HAP-1 (cell line): ENCODE measurements around the gene GPHA2.
A peak's percentile ranks its signal among the peaks of the same experiment; 100 is the strongest.

Experiments used
- DNase-seq, 2 experiments: peaks; one replicate each; pipeline ENCODE4 v3.0.0-alpha.2; 2016 to 2020; ENCODE audit warnings: low spot score in 2 of 2
- H3K27me3 ChIP-seq: fragments of 250-450 bp; sonication (Bioruptor Pico); 2 replicates; pipeline ENCODE4 v1.5.1; 2020; ENCODE audit warnings: low read depth, mild to moderate bottlenecking, moderate library complexity
- H3K36me3 ChIP-seq: fragments of 250-450 bp; sonication (Bioruptor Pico); replicated peaks from 2 replicates; pipeline ENCODE4 v1.5.1; 2020; ENCODE audit warnings: mild to moderate bottlenecking
- H3K4me1 ChIP-seq: fragments of 250-450 bp; sonication (Bioruptor Pico); 2 replicates; pipeline ENCODE4 v1.5.1; 2020; ENCODE audit warnings: mild to moderate bottlenecking
- H3K4me3 ChIP-seq: fragments of 250-450 bp; sonication (Bioruptor Pico); 2 replicates; pipeline ENCODE4 v1.5.1; 2020; ENCODE audit warnings: mild to moderate bottlenecking, moderate library complexity
- H3K9me3 ChIP-seq: fragments of 250-450 bp; sonication (Bioruptor Pico); 2 replicates; pipeline ENCODE4 v1.5.1; 2020; ENCODE audit warnings: mild to moderate bottlenecking, moderate library complexity
- in situ Hi-C: fragments of 300-500 bp; cut with MboI; formaldehyde crosslinking; loops from 3 replicates; pipeline ENCODE4 v1.14.3; 2020; ENCODE audit warnings: low sequenced_read_pairs, inconsistent platforms, mixed read lengths

The GPHA2 gene

DNA sequence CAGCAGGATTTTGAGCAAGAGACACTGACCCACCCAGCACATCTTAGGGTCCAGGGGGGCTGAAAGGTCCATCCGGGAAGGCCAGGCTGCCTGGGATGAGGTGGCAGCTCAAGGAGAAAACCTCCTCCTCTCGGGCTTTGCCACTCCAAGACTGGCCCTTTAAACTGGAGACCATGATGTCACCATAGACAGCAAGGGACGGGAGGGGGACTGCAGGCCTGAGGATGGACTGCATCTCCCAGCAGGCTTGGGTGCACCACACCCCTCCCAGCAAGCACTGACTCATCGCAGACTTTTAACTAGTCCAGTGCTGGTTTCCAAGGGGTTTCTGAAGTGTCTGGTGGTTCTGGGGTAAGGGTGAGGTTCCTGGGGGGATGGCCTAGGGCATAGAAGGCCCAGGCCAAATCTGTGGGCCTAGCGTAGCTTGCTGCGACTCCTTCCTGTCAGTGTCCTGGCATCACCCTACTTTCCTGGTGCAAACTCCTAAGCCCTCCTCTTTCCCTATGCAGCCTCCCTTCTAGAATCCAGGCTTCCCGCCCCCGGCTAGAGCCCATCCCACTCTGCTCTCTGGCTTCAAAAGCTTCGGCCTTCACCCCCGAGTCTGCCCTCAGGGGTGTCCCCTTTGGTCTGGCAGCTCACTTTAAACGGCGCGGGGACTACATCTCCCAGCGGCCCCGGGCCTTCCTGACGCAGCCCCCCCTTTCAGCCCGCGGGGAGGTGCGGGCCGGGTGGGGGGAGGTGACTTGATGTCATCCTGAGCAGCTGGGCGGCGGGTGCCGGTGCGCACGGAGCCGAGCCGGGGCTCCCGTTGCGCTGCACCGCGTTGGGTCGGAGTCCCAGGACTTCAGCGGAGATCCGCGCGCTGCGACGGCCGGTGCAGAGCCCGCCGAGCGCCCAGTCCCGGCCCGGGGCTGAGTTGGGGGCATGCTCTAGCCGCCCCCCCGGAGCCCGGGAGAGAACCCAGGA, 11.5 kb downstream of the GPHA2 start, which contains the start of gene PPP2R5B:
TSS of gene PPP2R5B (plus strand) at position 746 of the 966 bp plus-strand sequence. CDS start 1,046 bp downstream, outside the sequence.
- no peaks in the 10 kb centered on the region for H3K9me3 ChIP-seq
- H3K4me3 ChIP-seq, result peak within 1 kb of the TSS; percentile 48
- H3K36me3 ChIP-seq, result no peaks in the 10 kb centered on the region
- H3K4me1 ChIP-seq, result peaks cover 9% of the 10 kb centered on the region
- peak; percentile 87 to 89 for DNase-seq
- H3K27me3 ChIP-seq, result no peaks in the 10 kb centered on the region
- in situ Hi-C loops, result no loop called here

DNA sequence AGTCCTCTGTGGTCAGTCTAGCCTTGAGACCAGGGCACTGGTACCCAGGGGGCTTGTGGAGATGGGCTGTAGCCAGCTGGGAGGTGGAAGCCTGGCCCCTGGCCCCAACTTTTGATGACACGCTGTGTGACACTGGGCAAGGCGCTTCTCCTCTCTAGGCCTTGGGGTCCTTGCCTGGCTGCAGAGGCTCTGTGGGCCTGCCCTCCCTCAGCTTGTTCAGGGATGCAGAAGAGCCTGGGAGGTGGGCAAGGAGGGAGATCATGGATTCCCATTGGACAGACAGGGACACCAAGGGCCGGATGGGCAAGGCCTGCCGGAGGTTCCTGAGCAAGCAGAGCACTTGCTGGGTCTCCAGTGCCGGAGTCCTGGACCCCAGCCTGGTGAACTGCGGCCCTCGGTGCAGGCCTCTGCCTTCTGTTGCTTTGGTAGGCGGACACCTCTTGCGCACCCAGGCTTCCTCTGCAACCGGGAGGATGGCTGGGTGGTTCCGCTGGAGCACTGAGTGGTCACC, 12.5 kb downstream of the GPHA2 start:
- no peaks in the 10 kb centered on the region for H3K9me3 ChIP-seq
- H3K27me3 ChIP-seq, result no peaks in the 10 kb centered on the region
- in situ Hi-C loops, result no loop called here
- peaks cover 9% of the 10 kb centered on the region for H3K4me1 ChIP-seq
- no peak overlapping the region for H3K4me3 ChIP-seq
- no peak for DNase-seq
- H3K36me3 ChIP-seq, result no peaks in the 10 kb centered on the region

DNA sequence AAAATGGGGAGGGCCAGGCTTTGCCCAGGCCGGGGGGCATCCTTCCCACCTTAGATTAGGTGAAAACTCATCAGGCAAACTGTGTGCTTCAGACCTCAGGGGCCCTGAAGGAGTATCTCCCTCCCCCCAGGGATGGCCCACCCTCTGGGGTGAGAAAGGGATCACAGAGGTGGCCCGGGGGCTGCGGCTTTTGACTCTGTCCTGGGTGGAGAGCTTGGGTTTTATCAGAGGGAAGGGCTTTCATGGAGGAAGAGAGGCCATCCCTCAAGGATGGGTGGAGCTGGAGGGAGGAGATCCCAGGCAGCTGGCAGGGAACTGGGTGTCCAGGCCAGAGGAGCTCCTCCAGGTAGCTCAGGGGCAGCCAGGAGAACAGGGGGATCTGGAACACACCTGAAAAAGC, 14.3 kb downstream of the GPHA2 start:
- H3K4me1 ChIP-seq, result peaks cover 13% of the 10 kb centered on the region
- no peaks in the 10 kb centered on the region for H3K9me3 ChIP-seq
- in situ Hi-C loops, result no loop called here
- H3K4me3 ChIP-seq, result no peak overlapping the region
- no peaks in the 10 kb centered on the region for H3K27me3 ChIP-seq
- H3K36me3 ChIP-seq, result no peaks in the 10 kb centered on the region
- DNase-seq, result no peak

DNA sequence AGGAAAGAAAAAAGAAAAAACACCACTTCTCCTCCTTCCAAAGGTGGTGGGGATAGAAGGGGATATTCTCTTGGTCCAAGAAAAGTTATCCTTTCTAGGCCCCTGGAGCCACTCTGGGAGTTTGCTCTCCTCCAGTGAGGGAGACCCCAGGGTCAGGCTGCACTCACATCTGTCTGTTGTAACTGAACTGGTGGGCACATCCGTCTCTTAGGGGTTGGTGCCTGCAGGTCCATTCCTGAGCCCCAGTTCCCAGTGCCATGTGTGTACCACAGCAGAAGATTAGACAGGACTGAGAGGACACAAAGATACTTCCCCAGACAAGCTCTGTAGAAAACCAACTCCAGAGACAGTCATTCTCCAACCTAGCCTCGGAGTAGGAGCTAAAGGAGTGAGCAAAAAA, 15.6 kb downstream of the GPHA2 start:
- Histone ChIP-seq H3K4me1 (peaks cover 15% of the 10 kb centered on the region), H3K4me3 (no peak overlapping the region), H3K27me3 (no peaks in the 10 kb centered on the region), H3K36me3 (no peaks in the 10 kb centered on the region), H3K9me3 (no peaks in the 10 kb centered on the region)
- in situ Hi-C loops, result no loop called here
- no peak for DNase-seq

DNA sequence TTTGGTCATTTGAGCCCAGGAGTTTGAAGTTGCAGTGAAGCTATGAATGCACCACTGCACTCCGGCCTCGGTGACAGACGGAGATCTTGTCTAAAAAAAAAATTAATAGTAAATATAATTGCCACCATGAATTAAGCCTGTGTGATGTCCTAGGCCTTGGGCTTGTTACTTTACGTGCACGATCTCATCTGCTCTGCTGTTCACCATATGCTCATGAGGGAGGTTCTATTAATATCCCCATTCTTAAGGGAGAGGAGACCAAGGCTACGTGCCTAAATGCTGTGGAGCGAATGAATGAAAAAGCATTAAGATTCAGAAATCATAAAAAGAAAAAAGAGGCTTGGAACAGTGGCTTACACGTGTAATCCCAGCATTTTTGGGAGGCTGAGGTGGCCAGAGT, 16.1 kb downstream of the GPHA2 start:
- H3K4me3 ChIP-seq, result no peak overlapping the region
- no peaks in the 10 kb centered on the region for H3K27me3 ChIP-seq
- H3K36me3 ChIP-seq, result no peaks in the 10 kb centered on the region
- H3K9me3 ChIP-seq, result no peaks in the 10 kb centered on the region
- no peak for DNase-seq
- peaks cover 12% of the 10 kb centered on the region for H3K4me1 ChIP-seq
- in situ Hi-C loops, result no loop called here

DNA sequence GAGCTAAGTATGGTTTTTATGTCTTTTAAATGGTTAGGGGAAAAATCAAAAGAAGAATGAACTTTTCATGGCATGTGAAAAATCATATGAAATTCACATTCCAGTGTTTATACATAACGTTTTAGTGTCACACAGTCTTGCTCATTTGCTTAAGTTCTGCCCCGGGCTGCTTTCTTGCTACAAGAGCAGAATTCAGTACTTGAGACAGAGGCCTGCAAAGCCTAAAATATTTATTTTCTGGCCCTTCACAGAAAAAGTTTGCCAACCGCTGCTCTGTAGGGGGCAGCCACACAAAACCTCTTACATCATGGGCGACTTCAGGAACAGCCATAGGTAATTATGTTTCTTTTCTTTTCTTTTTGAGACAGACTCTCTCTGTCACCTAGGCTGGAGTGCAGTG, 17.7 kb downstream of the GPHA2 start:
- Histone ChIP-seq H3K4me1 (peaks cover 9% of the 10 kb centered on the region), H3K36me3 (peaks cover 2% of the 10 kb centered on the region; the same call in 1 of the 2 replicates), H3K27me3 (no peaks in the 10 kb centered on the region), H3K4me3 (peak overlapping the region; percentile 27), H3K9me3 (no peaks in the 10 kb centered on the region)
- peak; percentile 7 to 37 for DNase-seq
- in situ Hi-C loops, result no loop called here

DNA sequence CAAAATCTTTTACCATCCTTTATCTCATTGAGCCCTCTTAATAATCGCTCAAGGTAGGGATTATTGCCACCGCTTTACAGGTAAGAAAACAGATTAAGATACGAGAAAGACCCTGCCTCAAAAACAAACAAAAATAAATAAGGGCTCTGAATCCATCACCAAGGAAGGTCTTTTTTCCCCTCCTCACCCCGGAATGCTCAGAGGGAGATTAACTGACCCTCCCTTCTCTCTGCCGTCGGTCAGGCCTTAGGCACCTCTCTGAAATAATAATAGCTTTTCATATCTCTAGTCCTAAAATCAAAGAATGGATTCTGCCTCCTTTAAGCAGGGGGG, 18.1 kb downstream of the GPHA2 start:
- no peaks in the 10 kb centered on the region for H3K27me3 ChIP-seq

DNA sequence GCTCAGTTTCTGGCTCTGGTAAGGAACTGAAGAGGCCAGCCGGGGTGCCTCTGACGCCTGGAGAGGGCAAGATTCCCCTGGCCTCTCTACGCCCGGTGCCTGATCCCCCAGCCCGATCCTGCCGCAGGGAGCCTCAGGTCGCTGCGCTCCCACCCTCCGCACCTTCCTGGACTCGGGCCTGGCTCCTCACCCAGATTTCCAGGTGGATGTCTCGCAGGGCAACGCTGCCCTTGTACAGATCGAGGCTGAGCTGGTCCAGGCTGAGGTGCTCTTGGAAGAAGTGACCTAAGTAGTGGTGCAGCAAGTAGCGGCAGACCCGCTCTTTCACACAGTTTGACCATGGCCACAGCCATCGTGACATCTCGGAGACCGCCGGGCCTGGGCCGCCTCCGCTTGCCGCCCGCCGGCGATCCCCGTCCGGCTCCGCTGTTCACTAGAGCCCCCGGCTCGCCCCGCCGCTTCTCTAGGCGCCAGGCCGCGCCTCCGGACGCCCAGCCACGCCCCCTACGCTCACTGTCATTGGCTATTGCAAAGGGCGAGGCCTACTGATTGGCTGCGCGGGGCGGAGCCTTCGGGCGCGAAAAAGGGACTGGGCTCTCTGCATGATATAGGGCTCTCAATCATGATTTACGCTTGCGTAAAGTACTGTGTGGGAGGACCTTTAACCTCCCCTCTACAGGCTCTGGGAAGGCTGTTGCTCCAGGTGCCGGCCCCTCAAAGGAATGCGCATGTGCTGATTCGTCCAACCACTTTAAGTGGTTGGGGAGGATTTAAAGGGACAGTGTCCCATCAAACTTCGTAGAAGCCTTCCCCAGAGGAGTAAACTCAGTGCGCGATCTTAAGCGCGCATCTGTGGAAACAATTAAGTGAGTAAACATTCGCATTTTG, 18.7 kb downstream of the GPHA2 start, which contains the start of gene ATG2A:
TSS of gene ATG2A (minus strand) at position 435 of the 888 bp plus-strand sequence. CDS start at position 361, 74 bp downstream.
- Histone ChIP-seq H3K36me3 (peaks cover 2% of the 10 kb centered on the region), H3K4me3 (peak within 1 kb of the TSS; percentile 59), H3K4me1 (peaks cover 9% of the 10 kb centered on the region), H3K9me3 (no peaks in the 10 kb centered on the region), H3K27me3 (no peaks in the 10 kb centered on the region)
- DNase-seq, result peak; percentile 99 to 100
- in situ Hi-C loops, result no loop called here

More for the DNA sequence above, 18.1 kb downstream of the GPHA2 start:
- Histone ChIP-seq H3K36me3 (peaks cover 2% of the 10 kb centered on the region; the same call in 1 of the 2 replicates), H3K4me3 (peak overlapping the region; percentile 27), H3K4me1 (peaks cover 9% of the 10 kb centered on the region), H3K9me3 (no peaks in the 10 kb centered on the region)
- in situ Hi-C loops, result no loop called here
- DNase-seq, result peak in 1 of 2 experiments; percentile 5

DNA sequence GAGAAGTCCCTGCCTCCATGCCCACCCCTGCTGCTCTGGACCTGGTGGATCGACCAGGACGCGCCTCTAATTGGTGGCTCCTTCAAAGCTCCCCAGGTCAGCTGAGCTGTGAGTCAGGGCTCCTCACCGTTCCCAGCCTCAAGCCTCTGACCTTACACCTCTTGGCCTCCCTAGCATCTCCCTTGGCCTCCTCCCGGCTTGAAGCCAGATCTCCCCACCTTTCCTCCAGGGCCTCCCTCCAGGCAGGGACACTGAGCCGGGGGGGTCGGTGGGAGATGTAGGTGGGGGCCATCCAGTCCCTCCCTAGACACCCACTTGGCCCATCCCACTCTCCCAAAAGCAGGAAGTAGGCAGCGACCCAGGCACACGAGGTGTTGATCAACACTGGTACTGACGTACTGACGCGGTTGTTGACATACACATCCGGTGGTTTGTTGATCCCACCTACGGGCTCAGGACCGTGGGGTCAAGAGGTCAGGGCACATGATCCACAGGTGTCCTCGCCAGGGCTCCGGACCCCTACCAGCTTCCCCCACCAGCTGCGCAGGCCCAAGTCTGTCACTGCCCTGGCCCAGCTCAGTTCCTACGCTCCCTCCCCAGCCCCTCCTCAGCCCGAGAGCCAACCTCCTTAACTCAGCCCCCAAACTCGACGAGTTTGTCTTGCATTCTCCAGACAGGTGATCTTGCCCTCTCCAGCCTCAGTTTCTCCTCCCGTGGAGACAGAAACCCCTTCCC, 19.5 kb downstream of the GPHA2 start:
- Histone ChIP-seq H3K36me3 (peaks cover 9% of the 10 kb centered on the region), H3K4me3 (peak overlapping the region; percentile 59), H3K4me1 (peaks cover 9% of the 10 kb centered on the region), H3K9me3 (no peaks in the 10 kb centered on the region), H3K27me3 (no peaks in the 10 kb centered on the region)
- DNase-seq, result peak in 1 of 2 experiments; percentile 49
- in situ Hi-C loops, result no loop called here

DNA sequence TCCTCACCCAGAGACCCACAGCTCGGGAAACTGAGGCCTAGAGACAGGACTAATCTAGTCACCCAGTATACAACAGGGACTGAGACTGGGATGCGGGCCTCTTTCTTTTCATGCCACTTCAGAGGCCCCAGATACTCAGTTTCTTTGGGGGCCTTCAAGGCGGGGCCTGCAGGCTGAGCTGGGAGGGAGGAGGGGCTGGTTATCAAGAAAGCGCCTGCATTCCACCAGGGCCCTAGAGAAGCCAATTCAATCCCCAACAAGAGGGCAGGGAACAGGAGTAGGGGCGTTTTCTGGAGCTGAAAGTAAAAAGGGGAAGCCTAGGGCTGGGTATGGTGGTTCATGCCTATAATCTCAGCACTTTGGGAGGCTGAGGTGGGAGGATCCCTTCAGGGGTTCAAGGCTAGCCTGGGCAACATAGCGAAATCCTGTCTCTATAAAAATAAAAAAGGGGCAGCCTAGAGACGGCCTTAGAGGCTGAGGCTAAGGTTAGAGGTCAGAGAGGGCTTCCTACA, 20.3 kb downstream of the GPHA2 start:
- H3K9me3 ChIP-seq, result no peaks in the 10 kb centered on the region
- no peaks in the 10 kb centered on the region for H3K27me3 ChIP-seq
- peaks cover 17% of the 10 kb centered on the region for H3K36me3 ChIP-seq
- H3K4me1 ChIP-seq, result peaks cover 9% of the 10 kb centered on the region
- DNase-seq, result no peak
- H3K4me3 ChIP-seq, result peak overlapping the region; percentile 59; the same call in 1 of the 2 replicates
- in situ Hi-C loops, result no loop called here

DNA sequence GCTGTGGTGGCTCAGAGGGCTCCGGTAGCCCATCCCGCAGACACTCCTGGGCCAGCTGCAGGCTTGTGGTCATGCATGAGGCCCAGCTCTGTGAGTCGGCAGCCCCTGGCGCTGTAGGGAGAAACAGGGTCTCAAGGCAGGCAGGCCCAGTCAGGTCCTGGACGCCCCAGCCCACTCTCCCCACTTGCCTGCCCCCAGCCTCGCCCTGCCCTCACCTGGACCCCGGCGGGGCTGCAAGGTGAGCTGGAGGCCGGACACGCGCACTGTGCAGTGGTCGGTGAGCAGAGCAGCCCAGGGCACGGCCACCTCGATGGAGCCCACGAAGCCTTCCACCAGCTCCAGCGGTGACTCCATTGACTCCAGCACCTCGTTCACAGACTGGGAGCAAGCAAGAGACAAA, 21.6 kb downstream of the GPHA2 start:
- no peak for DNase-seq
- H3K36me3 ChIP-seq, result peaks cover 19% of the 10 kb centered on the region
- H3K9me3 ChIP-seq, result no peaks in the 10 kb centered on the region
- H3K27me3 ChIP-seq, result no peaks in the 10 kb centered on the region
- no peak overlapping the region for H3K4me3 ChIP-seq
- in situ Hi-C loops, result no loop called here
- H3K4me1 ChIP-seq, result peaks cover 9% of the 10 kb centered on the region

DNA sequence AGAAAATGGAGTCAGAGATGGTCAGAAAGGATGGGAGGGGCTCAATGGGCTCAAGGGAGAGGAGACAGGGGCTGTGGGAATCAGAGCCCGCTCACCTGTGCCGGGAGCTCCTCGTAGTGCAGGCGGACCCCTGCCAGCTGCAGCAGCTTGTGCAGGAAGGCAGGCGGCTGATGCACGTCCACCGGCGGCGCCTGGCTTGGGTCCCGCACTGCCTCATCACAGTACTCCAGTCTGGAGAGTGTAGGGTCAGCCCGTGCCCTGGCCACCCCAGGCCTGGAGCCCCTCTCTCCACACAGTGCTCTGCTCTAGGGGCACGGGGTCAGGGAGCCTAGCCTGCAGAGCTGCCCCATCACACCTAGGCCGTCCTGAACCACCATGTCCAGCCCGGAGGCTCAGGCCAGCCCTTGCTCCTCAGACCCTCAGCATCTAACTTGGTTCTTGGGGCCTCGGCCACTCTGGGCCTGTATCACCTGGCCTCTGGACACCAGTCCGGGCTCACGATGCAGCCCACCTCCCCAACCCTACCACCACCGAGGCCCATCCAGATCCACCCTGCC, 22.4 kb downstream of the GPHA2 start:
- Histone ChIP-seq H3K27me3 (no peaks in the 10 kb centered on the region), H3K36me3 (peaks cover 19% of the 10 kb centered on the region), H3K4me1 (peaks cover 9% of the 10 kb centered on the region), H3K9me3 (no peaks in the 10 kb centered on the region), H3K4me3 (no peak overlapping the region)
- no peak for DNase-seq
- in situ Hi-C loops, result no loop called here
